MM.1S (cell line): ENCODE measurements around the gene STRADB.

Source experiments
- DNase-seq: peaks from one replicate; pipeline ENCODE4 v3.0.0-alpha.2; 2015
- H2AFZ ChIP-seq: fragments of 300-600 bp; sonication (generic); 2 replicates; pipeline ENCODE4 v1.6.0; 2016; ENCODE audit warnings: antibody characterized with exemption, low read length
- H3F3A ChIP-seq: fragments of 300-600 bp; sonication (generic); 2 replicates; pipeline ENCODE4 v1.6.1; 2016; ENCODE audit warnings: mild to moderate bottlenecking, antibody characterized with exemption, low read length, moderate library complexity, mixed read lengths; ENCODE audit not compliant: insufficient read depth
- H3K27ac ChIP-seq: fragments of 300-600 bp; sonication (generic); 2 replicates; pipeline ENCODE4 v1.5.1; 2016; ENCODE audit warnings: mild to moderate bottlenecking, low read length
- H3K27me3 ChIP-seq: fragments of 300-600 bp; sonication (generic); replicated peaks from 2 replicates; pipeline ENCODE4 v1.6.0; 2016; ENCODE audit warnings: low read length; ENCODE audit not compliant: insufficient read depth
- H3K36me3 ChIP-seq: fragments of 300-600 bp; sonication (generic); replicated peaks from 2 replicates; pipeline ENCODE4 v1.6.1; 2016; ENCODE audit warnings: mild to moderate bottlenecking, low read length, mixed read lengths; ENCODE audit not compliant: insufficient read depth
- H3K4me1 ChIP-seq: fragments of 300-600 bp; sonication (generic); 2 replicates; pipeline ENCODE4 v1.6.1; 2016; ENCODE audit warnings: low read length, mixed read lengths
- H3K4me2 ChIP-seq: fragments of 300-600 bp; sonication (generic); 2 replicates; pipeline ENCODE4 v1.6.0; 2016; ENCODE audit warnings: low read depth, low read length
- H3K4me3 ChIP-seq: fragments of 300-600 bp; sonication (generic); 2 replicates; pipeline ENCODE4 v1.5.1; 2016; ENCODE audit warnings: low read length, mixed read lengths
- H3K79me2 ChIP-seq: fragments of 300-600 bp; sonication (generic); 2 replicates; pipeline ENCODE4 v1.6.1; 2016; ENCODE audit warnings: mixed run types, low read length, mixed read lengths
- H3K9ac ChIP-seq: fragments of 300-600 bp; sonication (generic); 2 replicates; pipeline ENCODE4 v1.6.1; 2016; ENCODE audit warnings: low read length, mixed read lengths
- H3K9me2 ChIP-seq: fragments of 300-600 bp; sonication (generic); replicated peaks from 2 replicates; pipeline ENCODE4 v1.6.1; 2016; ENCODE audit warnings: mild to moderate bottlenecking, low read length, mixed read lengths; ENCODE audit not compliant: insufficient read depth
- H3K9me3 ChIP-seq: fragments of 300-600 bp; sonication (generic); replicated peaks from 2 replicates; pipeline ENCODE4 v1.6.1; 2016; ENCODE audit warnings: mild to moderate bottlenecking, low read length, mixed read lengths; ENCODE audit not compliant: insufficient read depth
- H4K20me1 ChIP-seq: fragments of 300-600 bp; sonication (generic); 2 replicates; pipeline ENCODE4 v1.6.1; 2016; ENCODE audit warnings: mild to moderate bottlenecking, low read length, moderate library complexity, mixed read lengths; ENCODE audit not compliant: insufficient read depth
- CTCF ChIP-seq: fragments of 300-600 bp; sonication (generic); IDR thresholded peaks from 2 replicates; pipeline ENCODE4 v1.5.1; 2016; ENCODE audit warnings: antibody characterized with exemption, low read length, mixed read lengths
- EZH2 ChIP-seq: fragments of 300-600 bp; sonication (generic); optimal IDR thresholded peaks from 2 replicates; pipeline ENCODE3; 2017; ENCODE audit warnings: low read depth, mild to moderate bottlenecking, antibody characterized with exemption, low read length, mixed read lengths
- EZH2phosphoT487 ChIP-seq: fragments of 300-600 bp; sonication (generic); IDR thresholded peaks from 2 replicates; pipeline ENCODE4 v1.6.1; 2018; ENCODE audit warnings: antibody characterized with exemption, low read length

The STRADB gene

GRCh38 chr2:201507725-201508124 is 56.2 kb downstream of the STRADB start:
- no peaks in the 10 kb centered on the region for H3F3A ChIP-seq
- H3K9me2 ChIP-seq, result no peaks in the 10 kb centered on the region
- H4K20me1 ChIP-seq, result no peaks in the 10 kb centered on the region
- H3K79me2 ChIP-seq, result no peaks in the 10 kb centered on the region
- H3K27me3 ChIP-seq, result no peaks in the 10 kb centered on the region
- no peaks in the 10 kb centered on the region for H3K9me3 ChIP-seq
- H3K36me3 ChIP-seq, result no peaks in the 10 kb centered on the region
- H3K9ac ChIP-seq, result no peak overlapping the region
- no peak overlapping the region for H3K27ac ChIP-seq
- H3K4me1 ChIP-seq, result no peaks in the 10 kb centered on the region
- TF ChIP-seq EZH2phosphoT487 (no peak), EZH2 (no peak), CTCF (no peak)
- H2AFZ ChIP-seq, result no peak overlapping the region
- no peak overlapping the region for H3K4me3 ChIP-seq
- DNase-seq, result no peak
- H3K4me2 ChIP-seq, result no peak overlapping the region

GRCh38 chr2:201513271-201513670 is 61.7 kb downstream of the STRADB start:
- H3F3A ChIP-seq, result no peaks in the 10 kb centered on the region
- H3K9me2 ChIP-seq, result no peaks in the 10 kb centered on the region
- no peak overlapping the region for H3K27ac ChIP-seq
- no peaks in the 10 kb centered on the region for H3K36me3 ChIP-seq
- H3K9me3 ChIP-seq, result no peaks in the 10 kb centered on the region
- H3K4me3 ChIP-seq, result no peak overlapping the region
- no peaks in the 10 kb centered on the region for H3K27me3 ChIP-seq
- DNase-seq, result no peak
- no peak overlapping the region for H3K4me2 ChIP-seq
- H3K4me1 ChIP-seq, result no peaks in the 10 kb centered on the region
- no peak overlapping the region for H3K9ac ChIP-seq
- H4K20me1 ChIP-seq, result no peaks in the 10 kb centered on the region
- no peaks in the 10 kb centered on the region for H3K79me2 ChIP-seq
- H2AFZ ChIP-seq, result no peak overlapping the region
- TF ChIP-seq CTCF (no peak), EZH2phosphoT487 (no peak), EZH2 (no peak)

- DNase-seq, result no peak
- H3K4me1 ChIP-seq, result no peaks in the 10 kb centered on the region
- H3K4me2 ChIP-seq, result no peak overlapping the region
- H3K27ac ChIP-seq, result no peak overlapping the region
- no peaks in the 10 kb centered on the region for H3K79me2 ChIP-seq
- no peak overlapping the region for H3K9ac ChIP-seq
- no peaks in the 10 kb centered on the region for H3F3A ChIP-seq
- H2AFZ ChIP-seq, result no peak overlapping the region
- no peaks in the 10 kb centered on the region for H3K36me3 ChIP-seq
- no peaks in the 10 kb centered on the region for H3K9me2 ChIP-seq
- TF ChIP-seq CTCF, result no peak
- no peak for TF ChIP-seq EZH2
- TF ChIP-seq EZH2phosphoT487, result no peak
- H4K20me1 ChIP-seq, result no peaks in the 10 kb centered on the region
- no peaks in the 10 kb centered on the region for H3K9me3 ChIP-seq
- H3K4me3 ChIP-seq, result no peak overlapping the region
- no peaks in the 10 kb centered on the region for H3K27me3 ChIP-seq
These were observed 64.2 kb downstream of the STRADB start for GRCh38 chr2:201515573-201516246.
